Activated CD4-positive, alpha-beta memory T cell treated with anti-CD3 and anti-CD28 coated beads, Interleukin-2, amount 10 ng/mL, durations not matched to agents 7 days and 5 days (primary cell): Measurements from ENCODE around the gene RHOG. TPM values are rescaled to one million over a fixed set of nuclear protein-coding genes. Genes with fewer than 3 reads are reported as not detected.
A peak's percentile ranks its signal among the peaks of the same experiment; 100 is the strongest.

Experiments used
- CTCF ChIA-PET: fragments of 350-600 bp; sonication (Branson Sonifier 250); formaldehyde crosslinking; loops from one replicate; lab custom pipeline; 2021; ENCODE audit warnings: antibody characterized with exemption, inconsistent platforms; lab: Charles Lee
- POLR2A ChIA-PET: fragments of 350-600 bp; sonication (Branson Sonifier 250); formaldehyde crosslinking; loops from one replicate; lab custom pipeline; 2021; ENCODE audit warnings: antibody characterized with exemption; lab: Charles Lee
- DNase-seq: peaks from one replicate; pipeline ENCODE4 v3.0.0-alpha.2; 2020
- H3K27ac Mint-ChIP-seq: one replicate; pipeline ENCODE4 v1.8.0; 2021; ENCODE audit warnings: mild to moderate bottlenecking, mixed read lengths
- H3K27me3 Mint-ChIP-seq: one replicate; pipeline ENCODE4 v1.8.0; 2021; ENCODE audit warnings: mixed read lengths
- H3K36me3 Mint-ChIP-seq: one replicate; pipeline ENCODE4 v1.8.0; 2021; ENCODE audit warnings: low read depth, mixed read lengths
- H3K4me1 Mint-ChIP-seq: one replicate; pipeline ENCODE4 v1.8.0; 2021; ENCODE audit warnings: mixed read lengths
- H3K4me3 Mint-ChIP-seq: one replicate; pipeline ENCODE4 v1.8.0; 2021; ENCODE audit warnings: mild to moderate bottlenecking, mixed read lengths
- H3K9me3 Mint-ChIP-seq: one replicate; pipeline ENCODE4 v1.8.0; 2021; ENCODE audit warnings: mixed read lengths
- total RNA-seq, 2 experiments: library from RNA; stranded (reverse); gene quantifications; one replicate each; pipeline ENCODE4 v1.2.3, GENCODE V29; 2021

The RHOG gene
- 100 to 1,000 TPM; 192 to 201 TPM for total RNA-seq

DNA sequence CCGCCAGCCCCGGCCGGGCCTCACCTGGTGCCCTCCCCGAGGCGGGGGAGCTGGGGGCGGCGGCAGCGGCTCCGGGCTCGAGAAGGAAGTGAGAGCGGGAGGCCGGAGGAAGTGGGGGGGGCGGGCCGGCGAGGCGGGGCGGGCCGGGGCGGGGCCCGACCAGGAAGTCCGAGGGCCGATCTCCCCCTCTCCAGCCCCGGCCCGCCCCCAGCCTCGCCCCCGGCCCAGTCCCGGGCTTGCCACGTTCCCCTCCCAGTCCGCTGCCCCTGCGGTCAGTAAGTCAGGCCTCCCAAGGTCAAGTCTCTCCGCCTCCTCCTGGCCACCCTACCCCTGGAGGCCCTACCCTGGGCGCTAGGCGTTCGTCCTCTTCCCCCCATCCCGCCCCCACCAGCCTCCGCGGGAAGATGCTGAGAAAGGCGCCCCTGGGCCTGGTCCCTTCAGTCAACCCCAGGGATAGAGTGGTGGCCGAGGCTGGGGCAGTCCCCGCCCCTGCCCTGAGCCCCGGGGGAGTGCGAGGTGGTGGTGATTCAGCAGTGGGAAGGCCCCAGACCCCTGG is at the start of gene RHOG:
TSS of gene RHOG (minus strand) at position 90 of the 556 bp plus-strand sequence. CDS start 12,821 bp downstream, outside the sequence.
- DNase-seq = no peak
- POLR2A ChIA-PET = interaction anchor here (0.6 to 19.7 kb wide), 36 partner anchors 10 to 852 kb away, joined by 3 to 639 read pairs (median 6); partner anchors contain the start of genes NUP98, PGAP2, RRM1 and STIM1
- H3K27ac Mint-ChIP-seq = peak within 1 kb of the TSS; percentile 96
- peaks cover 52% of the 10 kb centered on the region for H3K4me1 Mint-ChIP-seq
- peaks cover 36% of the 10 kb centered on the region for H3K36me3 Mint-ChIP-seq
- no peaks in the 10 kb centered on the region for H3K9me3 Mint-ChIP-seq
- peak within 1 kb of the TSS; percentile 90 for H3K4me3 Mint-ChIP-seq
- no peaks in the 10 kb centered on the region for H3K27me3 Mint-ChIP-seq
- CTCF ChIA-PET = interaction anchor here (0.5 to 19.4 kb wide), 22 partner anchors 8 to 265 kb away, joined by 3 to 554 read pairs (median 6); partner anchors contain the start of genes NUP98, PGAP2, RRM1 and STIM1

DNA sequence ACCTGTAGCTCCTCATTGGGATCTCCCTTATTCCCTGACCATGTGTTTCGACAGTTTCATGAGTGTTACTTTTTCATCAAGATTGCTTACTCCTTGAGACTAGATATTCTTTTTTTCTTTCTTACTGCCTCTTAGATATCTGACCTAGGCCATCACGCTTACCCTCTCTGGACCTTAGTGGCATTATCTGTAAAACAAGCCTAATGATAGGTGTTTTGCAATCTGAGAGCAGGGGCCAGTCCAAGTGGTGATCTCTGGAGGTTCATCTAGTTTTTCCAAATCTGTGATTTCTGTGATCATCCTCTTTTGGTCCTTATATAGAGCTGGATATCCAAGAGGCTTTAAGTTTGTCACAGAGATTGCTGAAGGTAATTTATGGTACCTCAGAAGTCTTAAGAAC is 49.3 kb upstream of the RHOG start:
- Mint-ChIP-seq H3K4me1 (peaks cover 25% of the 10 kb centered on the region), H3K27ac (no peak overlapping the region), H3K27me3 (no peaks in the 10 kb centered on the region), H3K9me3 (no peaks in the 10 kb centered on the region), H3K4me3 (no peak overlapping the region), H3K36me3 (peaks cover 24% of the 10 kb centered on the region)
- ChIA-PET POLR2A (interaction anchor here (0.8 to 1.8 kb wide), 2 partner anchors 30 to 35 kb away, joined by 3 to 5 read pairs; partner anchors contain the start of gene STIM1), CTCF (interaction anchor here (0.9 to 2.0 kb wide), 3 partner anchors 15 to 183 kb away, joined by 3 to 5 read pairs (median 4); no protein-coding TSS in a partner anchor)
- no peak for DNase-seq

GRCh38 chr11:3888876-3889275 is 48.1 kb upstream of the RHOG start:
- H3K27me3 Mint-ChIP-seq = no peaks in the 10 kb centered on the region
- H3K27ac Mint-ChIP-seq = no peak overlapping the region
- H3K4me3 Mint-ChIP-seq = no peak overlapping the region
- POLR2A ChIA-PET = no interaction called here
- no peak for DNase-seq
- no peaks in the 10 kb centered on the region for H3K9me3 Mint-ChIP-seq
- CTCF ChIA-PET = interaction anchor here (1.4 kb wide), 1 partner anchor 50 kb away, joined by 3 read pairs; no protein-coding TSS in a partner anchor
- H3K4me1 Mint-ChIP-seq = peaks cover 25% of the 10 kb centered on the region
- H3K36me3 Mint-ChIP-seq = peaks cover 25% of the 10 kb centered on the region

DNA sequence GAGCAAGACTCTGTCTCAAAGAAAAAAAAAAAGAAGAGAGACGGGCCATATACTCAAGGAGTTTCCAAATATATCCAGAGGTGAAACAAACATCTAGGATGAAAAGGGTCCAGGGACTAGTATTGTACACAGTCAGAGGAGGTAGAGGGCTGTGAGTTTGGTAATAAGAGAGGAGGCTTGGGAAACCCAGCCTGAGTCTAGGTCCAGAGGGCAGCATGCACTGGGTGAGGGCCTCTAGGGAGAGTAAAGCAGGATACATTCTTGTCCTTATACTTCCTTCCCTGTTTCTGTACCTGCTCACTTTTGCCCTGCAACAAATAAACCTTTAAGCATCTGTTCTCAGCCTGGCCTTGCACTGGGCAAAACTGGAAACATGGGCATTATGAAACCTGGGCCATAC is 46.2 kb upstream of the RHOG start:
- no peak for DNase-seq
- Mint-ChIP-seq H3K4me1 (peaks cover 28% of the 10 kb centered on the region), H3K27ac (no peak overlapping the region), H3K36me3 (peaks cover 11% of the 10 kb centered on the region), H3K27me3 (no peaks in the 10 kb centered on the region), H3K4me3 (no peak overlapping the region), H3K9me3 (no peaks in the 10 kb centered on the region)
- ChIA-PET POLR2A (no interaction called here), CTCF (interaction anchor here (0.6 kb wide), 1 partner anchor 131 kb away, joined by 3 read pairs; no protein-coding TSS in a partner anchor)

- no peak overlapping the region for H3K4me3 Mint-ChIP-seq
- no peak for DNase-seq
- H3K36me3 Mint-ChIP-seq = peaks cover 8% of the 10 kb centered on the region
- peaks cover 30% of the 10 kb centered on the region for H3K4me1 Mint-ChIP-seq
- H3K27ac Mint-ChIP-seq = no peak overlapping the region
- ChIA-PET CTCF (no interaction called here), POLR2A (no interaction called here)
- H3K27me3 Mint-ChIP-seq = no peaks in the 10 kb centered on the region
- no peaks in the 10 kb centered on the region for H3K9me3 Mint-ChIP-seq
Observed at GRCh38 chr11:3885855-3886254, 45.1 kb upstream of the RHOG start.

DNA sequence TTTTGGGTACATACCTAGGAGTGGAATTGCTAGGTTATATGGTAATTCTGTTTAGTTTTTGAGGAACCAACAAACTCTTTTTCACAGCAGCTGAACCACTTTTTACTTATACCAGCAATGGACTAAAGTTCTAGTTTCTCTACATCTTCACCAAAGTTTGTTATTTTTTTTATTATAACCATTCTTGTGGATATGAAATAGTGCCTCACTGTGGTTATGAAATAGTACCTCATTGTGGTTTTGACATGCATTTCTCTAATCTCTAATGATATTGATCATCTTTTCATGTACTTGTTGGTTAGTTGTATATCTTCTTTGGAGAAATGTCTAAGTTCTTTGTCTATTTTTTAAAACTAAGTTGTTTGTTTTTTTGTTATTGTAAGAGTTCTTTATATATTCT is 41.9 kb upstream of the RHOG start:
- Mint-ChIP-seq H3K9me3 (no peaks in the 10 kb centered on the region), H3K27me3 (no peaks in the 10 kb centered on the region), H3K4me3 (no peak overlapping the region), H3K27ac (no peak overlapping the region), H3K4me1 (peaks cover 50% of the 10 kb centered on the region), H3K36me3 (peaks cover 8% of the 10 kb centered on the region)
- no peak for DNase-seq
- CTCF ChIA-PET = interaction anchor here (0.9 to 20.3 kb wide), 5 partner anchors 12 to 190 kb away, joined by 3 to 222 read pairs (median 5); partner anchors contain the start of gene STIM1
- POLR2A ChIA-PET = interaction anchor here (0.8 kb wide), 1 partner anchor 28 kb away, joined by 4 read pairs; no protein-coding TSS in a partner anchor

- CTCF ChIA-PET = interaction anchor here (0.9 to 20.3 kb wide), 3 partner anchors 23 to 192 kb away, joined by 5 to 222 read pairs (median 5); partner anchors contain the start of genes RHOG and STIM1
- POLR2A ChIA-PET = interaction anchor here (1.1 to 1.8 kb wide), 3 partner anchors 10 to 26 kb away, joined by 3 to 10 read pairs (median 4); partner anchors contain the start of gene STIM1
- Mint-ChIP-seq H3K4me1 (peaks cover 60% of the 10 kb centered on the region), H3K36me3 (peaks cover 8% of the 10 kb centered on the region), H3K27ac (no peak overlapping the region), H3K9me3 (no peaks in the 10 kb centered on the region), H3K27me3 (no peaks in the 10 kb centered on the region), H3K4me3 (no peak overlapping the region)
- DNase-seq = no peak
Observed at GRCh38 chr11:3880724-3881123, 40.0 kb upstream of the RHOG start.

- ChIA-PET POLR2A (interaction anchor here (1.4 to 17.2 kb wide), 3 partner anchors 9 to 25 kb away, joined by 4 to 174 read pairs (median 10); partner anchors contain the start of gene STIM1), CTCF (interaction anchor here (0.9 to 20.3 kb wide), 3 partner anchors 23 to 193 kb away, joined by 5 to 222 read pairs (median 5); partner anchors contain the start of genes RHOG and STIM1)
- Mint-ChIP-seq H3K4me1 (peaks cover 61% of the 10 kb centered on the region), H3K27ac (peak overlapping the region; percentile 22), H3K9me3 (no peaks in the 10 kb centered on the region), H3K27me3 (no peaks in the 10 kb centered on the region), H3K4me3 (no peak overlapping the region), H3K36me3 (peaks cover 10% of the 10 kb centered on the region)
- DNase-seq = no peak
Observed at GRCh38 chr11:3879967-3880542, 39.3 kb upstream of the RHOG start.

DNA sequence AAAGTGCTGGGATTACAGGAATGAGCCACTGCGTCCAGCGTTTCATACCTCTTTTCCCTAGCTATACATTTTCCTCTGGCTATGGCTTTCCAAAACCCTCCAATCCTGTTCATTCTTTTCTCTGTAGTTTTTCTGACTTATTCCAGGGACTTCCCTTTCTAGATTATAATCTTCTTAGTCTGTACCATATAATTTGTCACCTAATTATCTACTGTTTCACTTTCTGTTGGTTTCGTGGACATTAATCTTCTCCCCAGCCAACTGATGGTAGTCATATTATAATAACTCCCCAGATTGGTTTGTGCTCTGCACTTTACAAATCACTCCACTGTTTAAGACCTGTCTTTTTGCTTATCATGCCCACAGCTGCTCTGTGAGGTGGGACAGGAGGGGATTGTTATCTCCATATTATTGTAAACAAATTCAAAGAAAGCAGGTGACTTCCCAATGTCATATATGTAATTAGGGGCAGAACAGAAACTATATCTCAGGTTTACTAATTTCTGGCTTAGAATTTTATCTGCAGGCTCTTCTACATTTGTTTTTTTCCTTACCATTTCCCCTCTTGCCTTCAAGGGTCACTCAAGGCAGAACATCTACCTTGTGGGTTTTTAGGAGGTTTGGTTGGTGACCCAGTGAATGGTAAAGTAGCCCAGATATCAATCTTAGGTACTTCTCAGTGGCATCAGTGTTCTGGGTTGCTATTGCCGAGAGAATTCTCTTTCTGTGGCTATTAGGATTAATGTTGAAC is 38.6 kb upstream of the RHOG start:
- no peaks in the 10 kb centered on the region for H3K27me3 Mint-ChIP-seq
- DNase-seq = no peak
- ChIA-PET POLR2A (interaction anchor here (1.4 to 17.2 kb wide), 3 partner anchors 8 to 38 kb away, joined by 4 to 174 read pairs (median 7); partner anchors contain the start of genes RHOG and STIM1), CTCF (interaction anchor here (0.9 to 20.3 kb wide), 3 partner anchors 22 to 194 kb away, joined by 5 to 222 read pairs (median 6); partner anchors contain the start of gene STIM1)
- H3K9me3 Mint-ChIP-seq = no peaks in the 10 kb centered on the region
- H3K4me3 Mint-ChIP-seq = no peak overlapping the region
- peaks cover 65% of the 10 kb centered on the region for H3K4me1 Mint-ChIP-seq
- H3K27ac Mint-ChIP-seq = peak overlapping the region; percentile 22
- H3K36me3 Mint-ChIP-seq = peaks cover 13% of the 10 kb centered on the region

DNA sequence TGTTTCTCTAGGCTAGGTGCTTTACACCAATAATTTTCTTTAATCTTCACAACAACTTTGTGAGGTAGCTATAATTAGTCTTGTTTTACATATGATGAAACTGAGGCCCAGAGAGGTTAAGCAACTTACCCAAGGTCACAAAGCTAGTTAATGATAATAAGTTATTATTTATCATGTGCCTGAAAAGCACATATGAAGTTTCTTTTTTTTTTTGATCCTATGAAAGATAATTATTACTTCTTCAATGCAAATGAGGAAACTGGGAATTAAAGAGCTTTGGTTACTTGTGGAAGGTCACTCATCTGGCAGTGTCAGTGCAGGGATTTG is 37.5 kb upstream of the RHOG start:
- peaks cover 18% of the 10 kb centered on the region for H3K36me3 Mint-ChIP-seq
- peaks cover 61% of the 10 kb centered on the region for H3K4me1 Mint-ChIP-seq
- no peaks in the 10 kb centered on the region for H3K27me3 Mint-ChIP-seq
- ChIA-PET CTCF (interaction anchor here (0.6 to 20.3 kb wide), 5 partner anchors 11 to 194 kb away, joined by 3 to 222 read pairs (median 4); partner anchors contain the start of gene STIM1), POLR2A (interaction anchor here (1.6 to 17.2 kb wide), 2 partner anchors 24 to 37 kb away, joined by 7 to 174 read pairs; partner anchors contain the start of genes RHOG and STIM1)
- no peaks in the 10 kb centered on the region for H3K9me3 Mint-ChIP-seq
- no peak overlapping the region for H3K27ac Mint-ChIP-seq
- DNase-seq = no peak
- H3K4me3 Mint-ChIP-seq = no peak overlapping the region

DNA sequence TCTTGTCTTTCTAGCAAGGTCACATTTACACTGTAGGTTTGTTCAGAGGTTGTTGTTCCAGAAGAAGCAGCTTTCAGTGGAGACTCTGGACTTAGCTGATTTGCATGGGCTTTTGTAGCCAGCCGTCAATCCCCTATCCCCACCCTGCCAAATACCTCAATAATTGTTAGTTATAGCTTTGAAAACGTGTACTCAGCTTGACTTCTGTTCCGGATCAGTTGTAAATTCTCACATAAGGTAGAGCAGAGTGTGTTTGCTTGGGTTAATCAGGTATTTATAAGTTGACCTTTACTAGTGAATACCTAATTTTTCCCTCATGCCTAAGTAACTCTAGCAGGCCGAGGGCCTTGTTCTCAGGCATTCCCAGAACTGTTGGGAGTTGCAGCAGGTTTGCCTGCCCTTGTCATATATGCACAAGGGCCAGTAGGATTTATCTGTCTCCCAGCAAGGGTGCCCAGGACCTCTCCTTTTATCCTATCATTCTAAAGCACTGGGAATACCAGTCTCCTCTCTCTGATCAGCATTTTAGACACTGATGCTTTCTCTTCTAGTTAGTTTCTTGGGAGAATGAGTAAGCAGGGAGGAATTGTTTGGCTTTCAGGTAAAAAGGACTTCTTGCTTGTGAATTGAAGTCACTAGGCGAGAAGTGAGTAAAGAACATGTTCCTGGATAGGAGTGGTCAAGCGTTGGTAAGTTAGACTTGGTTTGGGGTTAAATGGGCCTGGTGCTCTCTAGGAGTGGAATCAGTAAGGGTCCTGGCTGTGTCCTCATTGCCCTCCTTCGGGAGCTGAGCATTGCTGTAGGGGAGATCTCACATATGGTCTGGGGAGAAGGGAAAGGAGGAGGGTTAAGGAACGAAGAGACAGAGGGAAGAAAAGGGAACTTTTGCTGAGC is 36.9 kb upstream of the RHOG start:
- H3K27ac Mint-ChIP-seq = no peak overlapping the region
- no peaks in the 10 kb centered on the region for H3K27me3 Mint-ChIP-seq
- no peaks in the 10 kb centered on the region for H3K9me3 Mint-ChIP-seq
- no peak for DNase-seq
- peaks cover 21% of the 10 kb centered on the region for H3K36me3 Mint-ChIP-seq
- H3K4me3 Mint-ChIP-seq = no peak overlapping the region
- ChIA-PET CTCF (interaction anchor here (0.6 to 20.3 kb wide), 6 partner anchors 10 to 195 kb away, joined by 3 to 222 read pairs (median 4); partner anchors contain the start of gene STIM1), POLR2A (interaction anchor here (1.6 to 17.2 kb wide), 2 partner anchors 23 to 36 kb away, joined by 7 to 174 read pairs; partner anchors contain the start of genes RHOG and STIM1)
- peaks cover 57% of the 10 kb centered on the region for H3K4me1 Mint-ChIP-seq
